ES-I3 (cell line): Measurements from ENCODE around the gene EXOG.

Source experiments
- H3K36me3 ChIP-seq: 2 replicates; pipeline ENCODE4 v1.6.1; 2013; ENCODE audit warnings: mild to moderate bottlenecking, low read length, control low read depth, moderate library complexity; ENCODE audit not compliant: insufficient read depth
- H3K4me1 ChIP-seq: 2 replicates; pipeline ENCODE4 v1.6.1; 2013; ENCODE audit warnings: mild to moderate bottlenecking, control low read depth, low read length; ENCODE audit not compliant: insufficient read depth
- H3K9ac ChIP-seq: 2 replicates; pipeline ENCODE4 v1.6.1; 2013; ENCODE audit warnings: low read depth, mild to moderate bottlenecking, low read length, moderate library complexity
- H3K9me3 ChIP-seq: 2 replicates; pipeline ENCODE4 v1.6.1; 2013; ENCODE audit warnings: mild to moderate bottlenecking, low read length, moderate library complexity; ENCODE audit not compliant: control insufficient read depth, insufficient read depth

Gene EXOG

GRCh38 chr3:38479431-38480092, 16.6 kb upstream of the EXOG start:
- Histone ChIP-seq H3K9ac (no peak overlapping the region), H3K4me1 (no peaks in the 10 kb centered on the region), H3K36me3 (peaks cover 14% of the 10 kb centered on the region), H3K9me3 (no peaks in the 10 kb centered on the region)

GRCh38 chr3:38480093-38480445, 16.1 kb upstream of the EXOG start:
- Histone ChIP-seq H3K9ac (no peak overlapping the region), H3K4me1 (no peaks in the 10 kb centered on the region), H3K36me3 (peaks cover 18% of the 10 kb centered on the region), H3K9me3 (no peaks in the 10 kb centered on the region)

DNA sequence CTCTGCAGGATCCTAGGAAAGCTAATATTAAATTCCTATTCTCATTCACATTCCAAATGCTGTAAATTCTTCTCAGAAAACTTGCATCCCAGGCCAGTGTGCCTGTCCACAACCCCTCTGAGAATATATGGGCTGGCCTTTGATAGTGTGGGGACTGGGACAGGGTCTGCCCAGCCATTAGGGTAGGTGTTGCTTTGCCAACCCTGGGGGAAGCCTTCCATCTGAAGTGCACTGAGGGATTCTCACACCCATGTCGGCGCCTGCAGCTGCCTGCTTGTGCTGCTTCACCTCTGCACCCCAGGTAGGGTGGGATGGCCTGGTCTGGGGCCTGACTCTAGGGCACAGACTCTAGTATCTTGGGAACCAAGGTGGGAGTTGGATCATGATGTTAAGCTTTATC, 15.2 kb upstream of the EXOG start:
- Histone ChIP-seq H3K9ac (no peak overlapping the region), H3K4me1 (no peaks in the 10 kb centered on the region), H3K9me3 (no peaks in the 10 kb centered on the region), H3K36me3 (peaks cover 18% of the 10 kb centered on the region)

DNA sequence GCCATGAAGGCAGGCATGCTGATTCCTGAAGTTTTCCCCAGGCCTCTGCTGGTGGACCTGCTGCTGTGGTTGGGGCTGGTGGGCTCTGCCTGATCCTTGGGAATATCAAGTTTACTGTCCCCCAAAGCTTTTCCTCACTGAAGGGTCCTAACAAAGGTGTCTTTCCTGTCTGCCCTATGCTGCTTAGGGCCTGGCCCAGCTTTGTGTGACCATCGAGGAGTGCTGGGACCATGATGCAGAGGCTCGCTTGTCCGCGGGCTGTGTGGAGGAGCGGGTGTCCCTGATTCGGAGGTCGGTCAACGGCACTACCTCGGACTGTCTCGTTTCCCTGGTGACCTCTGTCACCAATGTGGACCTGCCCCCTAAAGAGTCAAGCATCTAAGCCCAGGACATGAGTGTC, 13.2 kb upstream of the EXOG start:
- Histone ChIP-seq H3K9ac (no peak overlapping the region), H3K9me3 (no peaks in the 10 kb centered on the region), H3K36me3 (peaks cover 18% of the 10 kb centered on the region), H3K4me1 (no peaks in the 10 kb centered on the region)

- Histone ChIP-seq H3K9me3 (no peaks in the 10 kb centered on the region), H3K36me3 (peaks cover 10% of the 10 kb centered on the region; the same call in 1 of the 2 replicates)
Observed at GRCh38 chr3:38487323-38487722, 8.8 kb upstream of the EXOG start.

DNA sequence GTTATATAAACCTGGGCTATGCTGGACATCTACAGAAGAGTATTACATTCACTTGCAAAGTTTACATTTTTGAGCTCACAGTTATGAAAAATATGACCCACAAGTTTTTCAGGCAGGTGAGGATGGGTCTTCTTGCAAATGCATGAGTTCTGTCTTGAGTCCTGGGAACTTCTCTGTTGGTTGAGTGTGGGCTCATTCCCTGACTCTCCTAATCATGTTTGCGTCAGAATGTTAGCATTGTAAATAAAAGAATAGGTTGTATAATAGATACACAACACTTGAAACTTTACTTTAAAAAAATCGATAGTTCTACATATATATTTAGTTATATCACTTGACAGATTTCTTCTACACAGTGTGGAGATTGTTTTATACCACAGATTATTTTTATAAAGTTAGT, 7.2 kb upstream of the EXOG start:
- peaks cover 4% of the 10 kb centered on the region; the same call in 1 of the 2 replicates for H3K36me3 ChIP-seq
- no peaks in the 10 kb centered on the region for H3K9me3 ChIP-seq

More at GRCh38 chr3:38487323-38487722, 8.8 kb upstream of the EXOG start:
- Histone ChIP-seq H3K9ac (no peak overlapping the region), H3K4me1 (no peaks in the 10 kb centered on the region)

GRCh38 chr3:38489766-38490165, 6.4 kb upstream of the EXOG start:
- Histone ChIP-seq H3K9me3 (no peaks in the 10 kb centered on the region), H3K9ac (no peak overlapping the region), H3K4me1 (no peaks in the 10 kb centered on the region), H3K36me3 (peaks cover 4% of the 10 kb centered on the region; the same call in 1 of the 2 replicates)

More for the DNA sequence above, 7.2 kb upstream of the EXOG start:
- no peaks in the 10 kb centered on the region for H3K4me1 ChIP-seq
- H3K9ac ChIP-seq, result no peak overlapping the region

GRCh38 chr3:38490281-38491030, 5.7 kb upstream of the EXOG start:
- no peaks in the 10 kb centered on the region for H3K9me3 ChIP-seq
- no peaks in the 10 kb centered on the region for H3K4me1 ChIP-seq
- H3K9ac ChIP-seq, result no peak overlapping the region
- H3K36me3 ChIP-seq, result no peaks in the 10 kb centered on the region; the same call in 1 of the 2 replicates

GRCh38 chr3:38491215-38491614, 4.9 kb upstream of the EXOG start:
- H3K9ac ChIP-seq, result no peak overlapping the region
- H3K9me3 ChIP-seq, result no peaks in the 10 kb centered on the region
- no peaks in the 10 kb centered on the region; the same call in 1 of the 2 replicates for H3K36me3 ChIP-seq
- no peaks in the 10 kb centered on the region for H3K4me1 ChIP-seq

DNA sequence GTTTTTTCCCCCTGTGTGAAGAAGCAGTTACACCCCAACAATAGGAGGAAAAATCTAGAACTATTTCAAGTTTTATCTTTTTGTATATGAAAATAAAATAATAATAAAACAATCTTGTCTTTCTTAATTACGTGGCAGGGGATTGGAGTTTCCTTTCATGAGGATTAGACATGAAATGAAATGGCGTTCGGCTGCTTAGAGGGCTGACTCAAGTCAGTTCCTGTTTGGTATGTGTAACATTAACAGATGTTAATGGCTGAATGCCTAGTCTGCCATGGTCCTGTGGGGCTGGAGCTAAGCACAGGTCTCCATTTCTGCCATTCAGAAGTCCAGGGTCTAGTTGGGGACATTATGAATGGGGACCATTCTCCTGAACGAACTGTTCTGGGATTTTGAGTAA, 3.1 kb upstream of the EXOG start:
- H3K9me3 ChIP-seq, result no peaks in the 10 kb centered on the region
- no peak overlapping the region for H3K9ac ChIP-seq
- H3K4me1 ChIP-seq, result no peaks in the 10 kb centered on the region
- H3K36me3 ChIP-seq, result no peaks in the 10 kb centered on the region; the same call in 1 of the 2 replicates

GRCh38 chr3:38497031-38497430, 891 bp downstream of the EXOG start:
- H3K9ac ChIP-seq, result peak overlapping the region; percentile 88
- no peaks in the 10 kb centered on the region for H3K36me3 ChIP-seq
- H3K4me1 ChIP-seq, result no peaks in the 10 kb centered on the region
- no peaks in the 10 kb centered on the region for H3K9me3 ChIP-seq

DNA sequence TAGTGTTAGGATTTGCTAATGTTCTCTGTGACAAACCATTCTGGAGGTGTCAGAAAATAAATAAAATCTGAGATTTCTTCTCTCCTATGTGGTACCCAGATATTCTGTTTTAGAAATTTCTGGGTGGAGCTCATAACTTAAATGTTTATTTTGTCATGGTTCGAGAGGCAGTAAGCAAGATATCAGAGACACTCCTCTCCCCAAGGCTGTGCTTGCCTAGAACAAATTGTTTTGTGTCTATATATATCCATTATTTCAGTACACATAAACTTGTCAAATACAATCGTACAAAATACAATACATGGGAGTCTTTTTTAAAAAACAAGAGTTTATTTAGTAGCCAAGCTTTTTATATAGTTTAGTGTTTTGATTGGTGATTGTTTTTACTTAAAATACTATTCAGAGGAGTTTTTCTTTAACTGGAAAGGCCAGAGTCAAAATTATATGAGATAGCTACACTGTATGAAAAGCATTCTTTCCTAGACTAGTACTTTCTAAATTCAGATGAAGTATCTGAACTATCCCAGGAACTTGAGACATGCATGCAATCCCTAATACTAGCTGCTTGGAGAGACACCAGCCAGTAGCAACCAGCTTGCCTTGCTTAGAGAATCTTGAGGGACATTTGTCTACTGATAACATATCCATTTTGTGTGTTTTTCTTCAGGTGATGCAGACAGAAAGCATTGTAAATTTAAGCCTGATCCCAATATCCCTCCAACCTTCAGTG, 4.7 kb downstream of the EXOG start:
- no peaks in the 10 kb centered on the region for H3K4me1 ChIP-seq
- H3K36me3 ChIP-seq, result peaks cover 3% of the 10 kb centered on the region; the same call in 1 of the 2 replicates
- no peak overlapping the region for H3K9ac ChIP-seq

DNA sequence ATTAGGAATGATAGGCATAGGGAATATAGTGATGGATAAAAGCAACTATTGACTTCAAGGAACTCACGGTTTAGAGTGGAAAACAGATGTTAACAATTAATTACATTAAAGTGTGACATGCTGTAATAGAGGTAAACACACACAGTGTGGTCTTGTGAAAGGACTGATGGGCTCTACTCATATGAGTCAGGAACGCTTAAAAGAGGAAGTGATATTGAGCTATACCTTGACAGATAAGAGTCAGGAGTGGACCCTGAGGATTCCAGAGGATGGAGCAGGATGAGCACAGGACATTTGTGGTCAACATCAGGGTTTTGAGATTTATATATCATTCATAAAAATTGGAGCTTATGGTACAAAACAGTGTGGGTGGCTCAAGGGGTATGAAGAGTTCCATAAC, 11.0 kb downstream of the EXOG start:
- Histone ChIP-seq H3K36me3 (peaks cover 6% of the 10 kb centered on the region), H3K9me3 (no peaks in the 10 kb centered on the region), H3K9ac (no peak overlapping the region), H3K4me1 (no peaks in the 10 kb centered on the region)

More for the DNA sequence above, 4.7 kb downstream of the EXOG start:
- H3K9me3 ChIP-seq, result no peaks in the 10 kb centered on the region

- no peak overlapping the region for H3K9ac ChIP-seq
- no peaks in the 10 kb centered on the region for H3K9me3 ChIP-seq
- H3K36me3 ChIP-seq, result peaks cover 4% of the 10 kb centered on the region
- H3K4me1 ChIP-seq, result no peaks in the 10 kb centered on the region
Observed at GRCh38 chr3:38509732-38510131, 13.6 kb downstream of the EXOG start.
